ENCODE results near the gene USP8.
"Not testable (repeated sequence)": the region's sequence is repeated elsewhere in the genome, so short reads cannot be mapped to it uniquely, and the experiment has no call there.

USP8 gene

DNA sequence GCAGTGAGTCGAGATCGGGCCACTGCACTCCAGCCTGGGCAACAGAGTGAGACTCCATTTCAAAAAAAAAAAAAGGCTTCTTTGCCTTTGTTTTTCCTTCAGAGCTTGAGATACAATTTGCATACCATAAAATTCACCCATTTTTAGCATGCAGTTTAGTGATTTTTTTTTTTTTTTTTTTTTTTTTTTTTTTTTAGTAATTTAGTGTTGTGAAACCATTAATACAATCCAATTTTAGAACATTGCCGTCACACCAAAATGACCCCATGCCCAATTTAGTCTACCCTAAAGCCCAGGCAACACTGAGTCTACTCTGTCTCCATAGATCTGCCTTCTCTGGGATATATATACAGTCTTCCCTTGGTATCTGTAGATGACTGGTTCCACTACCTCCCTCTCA, 61.2 kb downstream of the USP8 start:
- no peak overlapping the region for H3K4me3 ChIP-seq (ENCODE audit: low read depth, low read length)
- TF ChIP-seq CTCF (IDR thresholded peaks at IDR 0.05; ENCODE audit: borderline replicate concordance, insufficient read depth, low read depth, low read length) = no peak

GRCh38 chr15:50487287-50487686, 63.1 kb downstream of the USP8 start:
- H3K4me3 ChIP-seq (ENCODE audit: low read depth, low read length) = no peak overlapping the region
- no peak for TF ChIP-seq CTCF (IDR thresholded peaks at IDR 0.05; ENCODE audit: borderline replicate concordance, insufficient read depth, low read depth, low read length)

DNA sequence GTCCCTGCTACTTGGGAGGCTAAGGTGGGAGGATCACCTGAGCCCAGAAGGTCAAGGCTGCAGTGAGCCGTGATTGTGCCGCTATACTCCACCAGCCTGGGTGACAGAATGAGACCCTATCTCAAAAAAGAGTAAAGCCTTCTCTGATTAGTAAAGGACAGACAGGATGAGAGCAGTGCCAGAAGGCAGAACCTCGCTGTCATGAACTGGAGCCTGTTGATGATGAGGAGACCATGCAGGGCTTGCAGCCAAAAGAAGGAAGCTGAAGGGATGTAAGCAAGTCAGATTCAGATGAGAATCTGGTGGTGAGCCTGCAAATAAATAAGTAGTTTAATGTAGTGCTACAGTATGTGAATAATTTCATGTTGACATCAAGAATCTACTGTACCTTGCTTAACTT, 69.4 kb downstream of the USP8 start:
- TF ChIP-seq CTCF (IDR thresholded peaks at IDR 0.05; ENCODE audit: borderline replicate concordance, insufficient read depth, low read depth, low read length) = no peak
- no peak overlapping the region for H3K4me3 ChIP-seq (ENCODE audit: low read depth, low read length)

DNA sequence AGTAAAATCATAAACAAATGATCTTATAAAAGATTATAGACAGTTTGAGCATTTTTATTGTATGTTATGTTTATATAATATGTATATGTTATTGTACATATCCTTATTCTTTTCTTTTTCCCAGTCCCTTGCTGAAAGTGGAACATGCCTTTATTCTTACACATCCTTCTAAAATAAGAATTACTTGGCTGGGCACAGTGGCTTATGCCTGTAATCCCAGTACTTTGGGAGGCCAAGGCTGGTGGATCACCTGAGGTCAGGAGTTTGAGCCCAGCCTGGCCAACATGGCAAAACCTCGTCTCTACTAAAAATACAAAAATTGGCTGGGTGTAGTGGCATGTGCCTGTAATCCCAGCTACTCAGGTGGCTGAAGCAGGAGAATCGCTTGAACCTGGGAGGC, 70.3 kb downstream of the USP8 start:
- H3K4me3 ChIP-seq (ENCODE audit: low read depth, low read length) = not testable (repeated sequence)

DNA sequence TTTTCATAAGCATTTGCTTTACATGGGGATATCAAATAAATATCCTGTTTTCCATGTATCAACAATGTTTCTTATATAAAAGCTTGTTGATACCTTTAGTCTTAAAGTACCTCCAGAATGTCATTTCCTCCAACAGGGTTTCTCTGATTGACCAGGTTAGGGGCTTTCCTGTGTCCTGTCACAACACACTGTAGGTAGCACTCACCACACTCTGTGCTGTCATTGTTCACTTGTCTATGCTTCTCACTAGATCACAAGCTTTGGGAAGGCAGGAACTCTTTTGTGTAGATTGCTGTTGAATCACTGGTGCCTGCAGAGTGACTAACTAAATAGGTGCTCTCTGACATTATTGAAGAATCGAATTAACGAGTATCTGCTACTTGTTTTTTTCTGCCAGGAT, 72.5 kb downstream of the USP8 start:
- TF ChIP-seq CTCF (IDR thresholded peaks at IDR 0.05; ENCODE audit: borderline replicate concordance, insufficient read depth, low read depth, low read length) = no peak
- no peak overlapping the region for H3K4me3 ChIP-seq (ENCODE audit: low read depth, low read length)

DNA sequence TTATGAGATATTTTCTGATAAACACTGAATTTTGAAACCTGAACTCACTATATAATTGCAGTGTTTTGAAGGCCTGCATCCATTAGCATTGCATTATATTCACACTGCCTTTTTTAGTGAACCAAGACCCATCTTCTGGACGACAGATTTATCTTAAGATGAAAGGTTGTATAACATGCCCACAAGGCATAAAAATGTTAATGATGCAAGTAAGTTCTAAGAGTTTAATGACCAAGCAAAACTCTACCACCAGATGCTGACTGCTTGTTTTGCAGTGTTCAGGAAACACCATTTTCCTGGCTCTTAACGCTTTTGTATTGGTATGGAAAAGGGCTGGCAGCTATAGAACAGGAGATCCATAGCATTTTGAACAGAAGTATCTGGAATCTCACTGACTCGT, 76.1 kb downstream of the USP8 start:
- TF ChIP-seq CTCF (IDR thresholded peaks at IDR 0.05; ENCODE audit: borderline replicate concordance, insufficient read depth, low read depth, low read length) = no peak

DNA sequence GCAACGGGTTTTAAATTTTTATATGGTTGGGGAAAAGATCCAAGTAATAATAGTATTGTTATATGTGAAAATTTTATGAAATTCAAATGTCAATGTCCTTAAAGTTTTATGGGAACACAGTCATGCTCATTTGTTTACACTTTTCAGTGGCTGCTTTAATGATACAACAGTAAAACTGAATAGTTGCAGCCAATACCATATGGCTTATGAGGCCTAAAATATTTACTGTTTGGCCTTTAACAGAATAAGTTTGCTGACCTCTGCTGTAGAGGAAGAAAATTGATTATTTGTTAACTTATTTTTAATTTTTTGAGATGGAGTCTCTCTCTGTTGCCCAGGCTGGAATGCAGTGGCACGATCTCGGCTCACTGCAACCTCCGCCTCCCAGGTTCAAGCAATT, 77.6 kb downstream of the USP8 start:
- no peak overlapping the region for H3K4me3 ChIP-seq (ENCODE audit: low read depth, low read length)
- TF ChIP-seq CTCF (IDR thresholded peaks at IDR 0.05; ENCODE audit: borderline replicate concordance, insufficient read depth, low read depth, low read length) = no peak

More for the DNA sequence above, 76.1 kb downstream of the USP8 start:
- no peak overlapping the region for H3K4me3 ChIP-seq (ENCODE audit: low read depth, low read length)

GRCh38 chr15:50503144-50503543, 78.9 kb downstream of the USP8 start:
- no peak overlapping the region for H3K4me3 ChIP-seq (ENCODE audit: low read depth, low read length)
- no peak for TF ChIP-seq CTCF (IDR thresholded peaks at IDR 0.05; ENCODE audit: borderline replicate concordance, insufficient read depth, low read depth, low read length)

DNA sequence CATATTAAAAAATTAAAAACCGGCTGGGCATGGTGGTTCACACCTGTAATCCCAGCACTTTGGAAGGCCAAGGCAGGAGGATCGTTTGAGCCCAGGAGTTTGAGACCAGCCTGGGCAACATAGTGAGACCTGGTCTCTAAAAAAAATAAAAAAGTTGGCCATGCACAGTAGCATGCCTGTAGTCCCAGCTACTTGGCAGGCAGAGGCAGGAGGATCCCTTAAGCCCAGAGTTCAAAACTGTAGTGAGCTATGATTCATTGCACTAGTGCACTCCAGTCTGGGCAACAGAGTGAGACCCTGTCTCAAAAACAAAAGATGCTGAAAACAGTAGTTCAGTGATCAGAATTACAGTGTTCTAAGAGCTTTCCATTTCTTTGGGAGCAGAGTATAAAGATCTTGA, 81.5 kb downstream of the USP8 start:
- H3K4me3 ChIP-seq (ENCODE audit: low read depth, low read length) = not testable (repeated sequence)
